Measurements from ENCODE around the gene NGRN.
"Not testable (repeated sequence)": the region's sequence is repeated elsewhere in the genome, so short reads cannot be mapped to it uniquely, and the experiment has no call there.

NGRN gene

DNA sequence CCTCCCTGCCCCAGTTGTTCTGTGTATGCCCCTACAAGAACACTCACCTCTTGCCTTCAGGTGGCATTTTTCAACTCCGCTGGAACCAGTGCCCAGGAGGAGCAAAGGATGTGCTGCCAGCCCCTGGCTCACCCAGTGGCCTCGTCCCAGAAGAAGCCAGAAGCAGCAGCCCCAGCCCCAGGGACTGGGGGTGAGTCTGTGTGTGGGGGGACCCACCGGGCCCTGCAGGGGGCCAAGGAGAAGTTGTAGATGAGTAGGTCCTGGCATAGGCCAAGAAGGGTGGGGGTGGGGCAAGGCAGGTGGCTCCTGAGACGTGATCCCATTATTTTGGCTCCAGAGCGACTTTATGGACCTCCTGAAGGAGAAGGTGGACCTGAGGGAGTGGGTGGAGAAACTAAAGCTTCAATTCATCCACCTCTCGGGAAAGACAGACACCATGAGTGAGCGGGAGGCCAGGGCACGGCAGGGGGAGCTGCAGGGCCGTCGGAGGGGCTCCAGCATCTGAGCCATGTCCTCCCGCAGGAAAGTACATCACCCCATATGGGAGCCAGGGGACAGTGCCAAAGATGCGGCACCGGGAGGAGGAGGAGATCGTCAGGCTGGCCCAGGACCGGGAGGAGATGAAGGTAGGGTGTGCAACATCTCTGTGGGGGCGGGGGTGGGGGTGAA is 29.3 kb downstream of the NGRN start:
- TF ChIP-seq, protein P1, sequence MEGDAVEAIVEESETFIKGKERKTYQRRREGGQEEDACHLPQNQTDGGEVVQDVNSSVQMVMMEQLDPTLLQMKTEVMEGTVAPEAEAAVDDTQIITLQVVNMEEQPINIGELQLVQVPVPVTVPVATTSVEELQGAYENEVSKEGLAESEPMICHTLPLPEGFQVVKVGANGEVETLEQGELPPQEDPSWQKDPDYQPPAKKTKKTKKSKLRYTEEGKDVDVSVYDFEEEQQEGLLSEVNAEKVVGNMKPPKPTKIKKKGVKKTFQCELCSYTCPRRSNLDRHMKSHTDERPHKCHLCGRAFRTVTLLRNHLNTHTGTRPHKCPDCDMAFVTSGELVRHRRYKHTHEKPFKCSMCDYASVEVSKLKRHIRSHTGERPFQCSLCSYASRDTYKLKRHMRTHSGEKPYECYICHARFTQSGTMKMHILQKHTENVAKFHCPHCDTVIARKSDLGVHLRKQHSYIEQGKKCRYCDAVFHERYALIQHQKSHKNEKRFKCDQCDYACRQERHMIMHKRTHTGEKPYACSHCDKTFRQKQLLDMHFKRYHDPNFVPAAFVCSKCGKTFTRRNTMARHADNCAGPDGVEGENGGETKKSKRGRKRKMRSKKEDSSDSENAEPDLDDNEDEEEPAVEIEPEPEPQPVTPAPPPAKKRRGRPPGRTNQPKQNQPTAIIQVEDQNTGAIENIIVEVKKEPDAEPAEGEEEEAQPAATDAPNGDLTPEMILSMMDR (IDR thresholded peaks at IDR 0.05; ENCODE audit: control insufficient read depth, insufficient read depth, low read depth, low read length, missing control alignments): no peak
- no peak for DNase-seq (ENCODE audit: low read depth)
- H3K4me3 ChIP-seq (ENCODE audit: control insufficient read depth, low read depth, low read length): no peak overlapping the region

DNA sequence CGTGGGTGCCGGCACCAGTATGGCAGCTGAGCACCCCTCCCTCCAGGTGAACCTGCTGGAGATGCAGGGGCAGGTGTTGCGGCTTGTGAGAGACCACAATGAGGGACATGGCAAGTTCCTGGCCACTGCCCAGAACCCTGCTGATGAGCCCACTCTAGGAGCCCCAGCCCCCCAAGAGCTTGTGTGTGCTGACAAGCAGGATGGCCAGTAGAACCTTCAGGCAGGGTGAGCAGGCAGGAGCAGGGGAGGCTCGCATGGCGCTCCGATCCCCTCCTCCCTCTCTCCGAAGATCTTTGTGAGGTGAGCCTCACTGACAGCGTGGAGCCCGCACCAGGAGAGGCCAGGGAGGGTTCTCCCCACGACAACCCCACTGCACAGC is 29.8 kb downstream of the NGRN start:
- no peak overlapping the region for H3K4me3 ChIP-seq (ENCODE audit: control insufficient read depth, low read depth, low read length)
- DNase-seq (ENCODE audit: low read depth): no peak
- TF ChIP-seq, protein P1 (IDR thresholded peaks at IDR 0.05; ENCODE audit: control insufficient read depth, insufficient read depth, low read depth, low read length, missing control alignments): no peak

DNA sequence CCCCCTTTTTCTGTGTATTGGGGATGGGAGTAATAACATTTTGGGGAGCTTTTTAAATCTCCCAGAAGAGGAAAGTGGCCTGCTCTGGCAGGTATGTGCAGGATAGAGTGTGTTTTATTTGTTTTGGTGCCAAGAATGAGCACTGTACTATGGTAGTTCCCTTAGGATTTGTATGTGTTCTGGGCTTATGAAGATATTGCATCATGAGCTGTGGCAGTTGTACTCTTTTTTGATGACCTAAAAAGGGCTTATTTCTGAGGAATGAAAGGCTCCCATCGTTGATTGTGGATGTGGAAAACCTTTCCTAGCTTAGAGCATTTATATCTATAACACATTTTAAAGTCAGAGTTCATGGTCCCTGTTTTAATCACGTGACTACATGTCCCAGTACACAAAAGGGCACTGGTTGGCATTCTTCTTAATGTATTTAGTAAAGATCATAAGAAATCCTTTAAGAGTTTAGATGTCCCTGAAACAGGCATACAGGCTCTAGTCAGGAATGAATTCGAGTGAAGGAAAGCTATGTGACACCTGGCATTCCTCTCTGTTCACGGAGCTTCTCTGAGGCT is 30.9 kb downstream of the NGRN start:
- not testable (repeated sequence) for DNase-seq (ENCODE audit: low read depth); H3K4me3 ChIP-seq (ENCODE audit: control insufficient read depth, low read depth, low read length)

DNA sequence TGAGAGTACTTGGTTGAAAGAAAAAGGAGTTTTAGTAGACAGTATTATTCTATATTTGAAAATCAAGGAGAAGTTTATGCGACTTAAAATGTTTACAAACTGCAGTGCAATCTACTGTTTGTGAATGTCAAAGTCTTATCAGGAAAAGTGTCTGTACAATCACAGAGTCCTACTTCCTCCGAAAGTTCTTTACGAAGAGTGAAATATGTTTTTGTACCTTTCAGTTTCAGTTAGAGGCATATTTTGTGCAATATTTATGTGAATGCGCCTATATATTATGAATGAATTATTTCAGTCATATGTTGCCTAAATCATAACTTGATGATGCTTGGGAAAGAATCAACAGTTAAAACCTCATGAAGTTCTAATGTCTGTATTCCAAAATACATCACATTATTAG is 31.5 kb downstream of the NGRN start:
- H3K4me3 ChIP-seq (ENCODE audit: control insufficient read depth, low read depth, low read length): no peak overlapping the region
- TF ChIP-seq, protein P1 (IDR thresholded peaks at IDR 0.05; ENCODE audit: control insufficient read depth, insufficient read depth, low read depth, low read length, missing control alignments): no peak
- DNase-seq (ENCODE audit: low read depth): no peak

DNA sequence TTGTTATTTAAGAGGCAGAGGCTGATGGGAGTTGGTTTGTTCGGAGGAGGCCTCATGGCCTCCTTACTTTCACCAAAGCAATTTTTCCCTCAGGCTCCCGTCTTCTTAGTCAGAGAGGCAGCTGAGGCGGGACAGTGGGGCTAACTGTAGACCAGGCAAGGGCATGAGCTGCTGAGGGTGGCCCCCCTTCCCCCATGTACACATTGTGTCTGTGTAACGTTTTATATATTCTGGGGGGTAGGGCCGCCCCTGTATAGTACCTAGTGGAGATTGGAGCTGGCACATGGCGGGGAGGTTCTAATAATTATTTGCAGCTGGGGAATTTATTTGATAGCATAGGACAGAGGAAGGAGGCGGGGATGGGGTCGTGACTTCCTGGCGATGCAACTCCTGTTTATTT is 35.1 kb downstream of the NGRN start:
- H3K4me3 ChIP-seq (ENCODE audit: control insufficient read depth, low read depth, low read length): no peak overlapping the region
- no peak for DNase-seq (ENCODE audit: low read depth)
- TF ChIP-seq, protein P1 (IDR thresholded peaks at IDR 0.05; ENCODE audit: control insufficient read depth, insufficient read depth, low read depth, low read length, missing control alignments): no peak

DNA sequence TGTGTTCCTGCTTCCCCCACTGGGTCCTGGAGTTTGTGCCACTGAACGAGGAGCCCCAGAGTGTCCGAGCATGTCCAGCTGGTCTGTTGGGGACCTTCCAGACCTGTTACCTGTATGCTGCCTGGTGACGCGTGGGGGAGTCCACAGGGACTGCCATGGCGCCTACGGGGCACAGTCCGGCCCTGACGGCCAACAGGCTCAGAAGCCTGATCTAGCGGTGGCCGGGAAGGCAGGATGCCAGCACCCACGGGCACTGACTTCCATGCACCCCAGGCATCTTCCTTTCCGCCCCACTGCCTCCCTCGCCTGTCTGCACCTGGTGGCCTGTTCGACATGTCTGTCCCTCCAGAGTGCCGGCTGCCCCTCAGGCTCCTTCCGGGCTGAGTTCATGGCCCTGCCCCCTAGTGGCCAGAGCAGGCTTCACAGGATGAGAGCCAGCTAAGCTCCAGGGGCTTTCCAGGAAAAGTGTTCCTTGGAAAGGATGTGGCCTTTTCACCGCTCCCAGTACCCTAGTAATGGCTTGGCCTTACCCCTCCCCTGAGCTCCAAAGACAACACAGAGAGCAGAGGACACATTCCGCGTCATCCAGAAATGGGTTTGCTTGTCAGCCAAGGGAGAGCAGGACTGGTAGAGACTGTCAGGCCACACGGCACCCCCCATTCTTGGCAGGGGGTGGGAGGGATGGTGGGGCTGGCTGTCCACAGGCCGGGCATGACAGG is 35.7 kb downstream of the NGRN start:
- H3K4me3 ChIP-seq (ENCODE audit: control insufficient read depth, low read depth, low read length): no peak overlapping the region
- TF ChIP-seq, protein P1 (IDR thresholded peaks at IDR 0.05; ENCODE audit: control insufficient read depth, insufficient read depth, low read depth, low read length, missing control alignments): peak; percentile 86
- DNase-seq (ENCODE audit: low read depth): no peak

DNA sequence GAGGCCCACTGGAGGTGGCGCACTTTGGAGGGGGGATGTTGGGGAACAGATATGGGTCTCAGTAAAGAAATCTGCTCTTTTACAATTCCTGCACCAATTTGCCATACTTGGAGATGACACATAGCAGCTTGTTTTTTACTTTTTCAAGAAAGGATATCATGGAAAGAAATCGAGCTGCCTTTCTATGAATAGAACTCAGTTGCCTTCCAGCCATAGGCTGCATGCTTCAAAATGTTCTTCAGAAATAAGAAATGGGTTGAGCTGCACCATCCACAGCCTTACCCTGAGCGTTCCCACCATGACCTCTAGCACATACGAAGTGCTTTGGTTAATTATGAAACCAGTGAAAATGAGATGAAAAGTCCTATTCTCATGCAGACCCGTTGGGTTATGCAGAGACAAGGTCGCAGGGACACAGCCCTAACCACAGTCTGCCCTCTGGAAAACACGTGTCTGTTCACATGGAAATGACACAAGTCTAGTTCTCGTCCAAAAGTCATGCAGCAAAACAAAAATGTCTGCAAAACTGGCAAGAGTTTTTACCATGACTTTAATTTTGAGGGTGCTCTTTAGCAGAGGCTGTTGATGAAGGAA is 36.3 kb downstream of the NGRN start:
- TF ChIP-seq, protein P1 (IDR thresholded peaks at IDR 0.05; ENCODE audit: control insufficient read depth, insufficient read depth, low read depth, low read length, missing control alignments): no peak
- DNase-seq (ENCODE audit: low read depth): no peak
- no peak overlapping the region for H3K4me3 ChIP-seq (ENCODE audit: control insufficient read depth, low read depth, low read length)

DNA sequence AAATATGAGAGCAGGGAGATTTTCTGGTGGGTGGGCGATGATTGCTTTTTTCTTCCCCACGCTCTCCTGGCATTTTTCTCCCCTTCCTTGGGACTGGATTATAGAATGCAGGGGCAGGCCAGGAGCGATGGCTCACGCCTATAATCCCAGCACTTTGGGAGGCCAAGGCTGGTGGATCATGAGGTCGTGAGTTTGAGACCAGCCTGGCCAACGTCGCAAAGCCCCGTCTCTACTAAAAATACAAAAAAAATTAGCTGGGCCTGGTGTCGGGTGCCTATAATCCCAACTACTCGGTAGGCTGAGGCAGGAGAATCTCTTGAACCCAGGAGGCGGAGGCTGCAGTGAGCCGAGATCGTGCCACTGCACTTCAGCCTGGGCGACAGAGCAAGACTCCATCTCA is 39.9 kb downstream of the NGRN start:
- not testable (repeated sequence) for DNase-seq (ENCODE audit: low read depth); H3K4me3 ChIP-seq (ENCODE audit: control insufficient read depth, low read depth, low read length)

Measured in AG09309 (cell line).